SK-N-SH (cell line): ENCODE data around the gene P2RY13.

Experiments
- CTCF ChIP-seq: fragments of 200-600 bp; sonication (generic); IDR thresholded peaks from 2 replicates; pipeline ENCODE4 v1.6.1; 2017; ENCODE audit warnings: antibody characterized with exemption, mild to moderate bottlenecking, moderate library complexity
- REST ChIP-seq: IDR thresholded peaks from 2 replicates; pipeline ENCODE4 v1.6.1; 2012; ENCODE audit warnings: mild to moderate bottlenecking, low read depth, low read length, moderate library complexity
- SMC3 ChIP-seq: IDR thresholded peaks from 2 replicates; pipeline ENCODE4 v1.6.1; 2012; ENCODE audit warnings: low read depth, low read length, improper control_type of control experiment
- TAF1 ChIP-seq: IDR thresholded peaks from 2 replicates; pipeline ENCODE4 v1.6.1; 2012; ENCODE audit warnings: low read depth, mild to moderate bottlenecking, low read length, moderate library complexity, borderline replicate concordance

- TF ChIP-seq REST (no peak), SMC3 (no peak), CTCF (no peak), TAF1 (no peak)
These were observed 16.9 kb upstream of the P2RY13 start for GRCh38 chr3:151346292-151346691.
